Sigmoid colon (tissue), 7 donors: ENCODE measurements around the gene USP53. TPM values are rescaled to one million over a fixed set of nuclear protein-coding genes. Genes with fewer than 3 reads are reported as not detected.

Source experiments
- DNase-seq: peaks from one replicate; pipeline ENCODE4 v3.0.0-alpha.2; 2019
- H3K27ac ChIP-seq, 4 donors: fragments of 200-600 bp; sonication (generic); one replicate each; pipeline ENCODE4 v1.5.1; 2016 to 2019; ENCODE audit warnings: mild to moderate bottlenecking in 1 of 4
- H3K27me3 ChIP-seq, 3 donors: fragments of 200-600 bp; sonication (generic); one replicate each; pipeline ENCODE4 v1.5.1; 2019; ENCODE audit warnings: mild to moderate bottlenecking in 1 of 3
- H3K36me3 ChIP-seq, 4 donors: fragments of 200-600 bp; sonication (generic); one replicate each; pipeline ENCODE4 v1.5.1; 2016 to 2019
- H3K4me1 ChIP-seq, 4 donors: fragments of 200-600 bp; sonication (generic); one replicate each; pipeline ENCODE4 v1.5.1; 2017 to 2019
- H3K4me3 ChIP-seq, 4 donors: fragments of 200-600 bp; sonication (generic); one replicate each; pipeline ENCODE4 v1.5.1; 2017 to 2019; ENCODE audit warnings: mild to moderate bottlenecking in 2 of 4, moderate library complexity in 1 of 4
- H3K9me3 ChIP-seq, 4 donors: fragments of 200-600 bp in 3 of 4; sonication (generic) in 3 of 4; one replicate each; pipeline versions ENCODE4 v1.5.1 to v1.6.1; 2013 to 2019
- EP300 ChIP-seq, 4 donors: sonication (generic); formaldehyde crosslinking; IDR thresholded peaks; one replicate each; pipeline ENCODE4 v1.6.1; 2017; ENCODE audit warnings: antibody characterized with exemption in 4 of 4
- POLR2A ChIP-seq, 2 donors: fragments of 450-650 bp; IDR thresholded peaks; one replicate each; pipeline ENCODE4 v1.6.1; 2016; ENCODE audit warnings: antibody characterized with exemption in 2 of 2, mild to moderate bottlenecking in 2 of 2, moderate library complexity in 2 of 2
- POLR2AphosphoS5 ChIP-seq, 4 donors: sonication (generic); formaldehyde crosslinking; IDR thresholded peaks; one replicate each; pipeline ENCODE4 v1.6.1; 2017; ENCODE audit warnings: antibody characterized with exemption in 4 of 4
- WGBS, 2 donors: extraction: QIAGEN DNeasy Blood & Tissue Kit; methylation state at CpG; one replicate each; pipeline ENCODE4 v1.1.7; 2013; 5-methylcytosine and 5-hydroxymethylcytosine counted together
- intact Hi-C: fragments of 100-400 bp; cut with DNase I; formaldehyde crosslinking; loops from one replicate; pipeline ENCODE4 v1.15.1; 2023
- polyA plus RNA-seq, 3 donors: library from polyadenylated mRNA; stranded (reverse); fragments of 200-250 nt; gene quantifications; one replicate each; pipeline ENCODE4 v1.2.3, GENCODE V29; 2013
- total RNA-seq, 4 donors: library from RNA; depleted of rRNA; stranded (reverse); fragments of >200 nt; gene quantifications; one replicate each; pipeline ENCODE4 v1.1.0, GENCODE V29; 2016
- TF ChIP-seq, protein P1 (sequence below), 4 experiments: fragments of 450-650 bp in 3 of 4; fragments of 200-600 bp in 1 of 4; IDR thresholded peaks; one replicate each; pipeline ENCODE4 v1.5.1; 2016 to 2019; ENCODE audit warnings: antibody characterized with exemption in 4 of 4, mild to moderate bottlenecking in 3 of 4, moderate library complexity in 2 of 4
- donor health status: healthy with polysubstance abuse.
- donor health status: Bipolar disorder and iron deficiency.
- donor health status: healthy.

The USP53 gene
- total and polyA plus RNA-seq, 7 donors, result 22.6 to 64.0 (median 34.7) TPM

DNA sequence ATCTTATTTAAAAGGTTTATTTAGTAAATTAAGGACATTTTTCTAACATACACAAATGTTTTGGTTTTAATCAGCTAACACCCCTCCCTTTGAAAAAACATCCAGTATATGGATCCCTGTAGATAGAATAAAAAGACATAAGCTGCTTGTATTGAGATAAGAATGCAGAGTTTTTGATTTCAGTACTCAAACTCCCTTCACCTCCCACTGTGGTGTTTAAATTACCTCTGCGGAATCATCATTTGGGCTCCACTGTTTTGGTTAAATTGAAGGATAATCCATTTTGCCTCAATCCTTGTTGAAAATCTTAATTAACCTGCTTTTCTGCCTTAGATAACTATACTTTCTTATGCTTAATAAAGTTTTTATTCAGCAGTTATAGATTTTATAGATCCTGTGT, 27.6 kb downstream of the USP53 start:
- WGBS, 2 donors, result 98% methylated on average over 1 of the region's 1 CpG
- no peaks in the 10 kb centered on the region for H3K27me3 ChIP-seq
- H3K36me3 ChIP-seq, result peaks cover 0 to 12% (median 1%) of the 10 kb centered on the region in 4 donors
- no peaks in the 10 kb centered on the region for H3K4me1 ChIP-seq
- no peak overlapping the region for H3K27ac ChIP-seq
- intact Hi-C loops, result no loop called here
- no peak overlapping the region for H3K4me3 ChIP-seq
- no peak for TF ChIP-seq EP300 (IDR thresholded peaks at IDR 0.05)
- TF ChIP-seq POLR2A (IDR thresholded peaks at IDR 0.05), result no peak
- no peak for TF ChIP-seq POLR2AphosphoS5 (IDR thresholded peaks at IDR 0.05)
- TF ChIP-seq, protein P1, sequence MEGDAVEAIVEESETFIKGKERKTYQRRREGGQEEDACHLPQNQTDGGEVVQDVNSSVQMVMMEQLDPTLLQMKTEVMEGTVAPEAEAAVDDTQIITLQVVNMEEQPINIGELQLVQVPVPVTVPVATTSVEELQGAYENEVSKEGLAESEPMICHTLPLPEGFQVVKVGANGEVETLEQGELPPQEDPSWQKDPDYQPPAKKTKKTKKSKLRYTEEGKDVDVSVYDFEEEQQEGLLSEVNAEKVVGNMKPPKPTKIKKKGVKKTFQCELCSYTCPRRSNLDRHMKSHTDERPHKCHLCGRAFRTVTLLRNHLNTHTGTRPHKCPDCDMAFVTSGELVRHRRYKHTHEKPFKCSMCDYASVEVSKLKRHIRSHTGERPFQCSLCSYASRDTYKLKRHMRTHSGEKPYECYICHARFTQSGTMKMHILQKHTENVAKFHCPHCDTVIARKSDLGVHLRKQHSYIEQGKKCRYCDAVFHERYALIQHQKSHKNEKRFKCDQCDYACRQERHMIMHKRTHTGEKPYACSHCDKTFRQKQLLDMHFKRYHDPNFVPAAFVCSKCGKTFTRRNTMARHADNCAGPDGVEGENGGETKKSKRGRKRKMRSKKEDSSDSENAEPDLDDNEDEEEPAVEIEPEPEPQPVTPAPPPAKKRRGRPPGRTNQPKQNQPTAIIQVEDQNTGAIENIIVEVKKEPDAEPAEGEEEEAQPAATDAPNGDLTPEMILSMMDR (IDR thresholded peaks at IDR 0.05), result no peak
- no peaks in the 10 kb centered on the region for H3K9me3 ChIP-seq
- no peak for DNase-seq

DNA sequence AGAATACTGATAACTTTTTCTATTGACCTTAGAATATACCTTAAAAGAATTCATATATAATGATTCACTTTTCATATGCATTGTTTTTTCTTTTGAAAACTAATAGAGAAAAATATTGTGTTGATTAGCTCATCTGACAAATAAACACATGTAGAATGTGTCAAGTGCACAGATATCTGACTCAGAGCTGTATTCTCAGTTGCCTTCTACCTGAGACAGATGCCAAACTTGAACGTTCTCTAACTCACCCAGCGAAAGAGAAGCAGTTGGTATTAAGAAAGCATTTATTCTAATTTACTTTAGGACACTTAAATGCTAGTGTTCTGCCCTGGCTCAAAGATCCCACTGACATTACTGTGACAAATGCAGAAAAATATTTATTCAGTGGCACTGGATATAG, 28.1 kb downstream of the USP53 start:
- TF ChIP-seq POLR2AphosphoS5 (IDR thresholded peaks at IDR 0.05) (no peak), EP300 (IDR thresholded peaks at IDR 0.05) (no peak), POLR2A (IDR thresholded peaks at IDR 0.05) (no peak)
- TF ChIP-seq, protein P1 (IDR thresholded peaks at IDR 0.05), result no peak
- H3K4me3 ChIP-seq, result no peak overlapping the region
- H3K27ac ChIP-seq, result no peak overlapping the region
- H3K4me1 ChIP-seq, result no peaks in the 10 kb centered on the region
- H3K9me3 ChIP-seq, result no peaks in the 10 kb centered on the region
- WGBS, 2 donors, result 80 to 86% methylated on average over 2 of the region's 2 CpGs
- DNase-seq, result no peak
- intact Hi-C loops, result no loop called here
- H3K36me3 ChIP-seq, result peaks cover 0 to 9% (median 1%) of the 10 kb centered on the region in 4 donors
- H3K27me3 ChIP-seq, result no peaks in the 10 kb centered on the region

DNA sequence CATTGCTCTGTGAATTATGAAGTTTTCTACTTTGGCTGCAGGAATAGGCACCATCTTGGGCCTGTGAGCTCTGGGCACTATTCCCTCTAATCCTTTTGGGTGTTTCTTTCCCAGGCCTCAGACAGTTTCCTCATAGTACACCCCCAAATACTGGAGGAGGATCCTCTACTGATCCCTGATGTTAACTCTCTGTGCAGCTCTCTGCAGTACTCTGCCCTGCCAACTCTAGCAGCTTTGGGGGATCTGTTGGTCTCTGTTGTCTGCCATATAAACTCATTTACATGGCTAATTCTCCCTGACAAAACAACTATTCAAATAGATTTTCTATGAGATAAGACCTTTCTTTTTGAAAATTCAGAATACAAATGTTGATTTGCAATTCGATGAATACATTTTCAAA, 29.9 kb downstream of the USP53 start:
- intact Hi-C loops, result no loop called here
- peaks cover 0 to 16% (median 4%) of the 10 kb centered on the region in 4 donors for H3K36me3 ChIP-seq
- no peak overlapping the region for H3K27ac ChIP-seq

DNA sequence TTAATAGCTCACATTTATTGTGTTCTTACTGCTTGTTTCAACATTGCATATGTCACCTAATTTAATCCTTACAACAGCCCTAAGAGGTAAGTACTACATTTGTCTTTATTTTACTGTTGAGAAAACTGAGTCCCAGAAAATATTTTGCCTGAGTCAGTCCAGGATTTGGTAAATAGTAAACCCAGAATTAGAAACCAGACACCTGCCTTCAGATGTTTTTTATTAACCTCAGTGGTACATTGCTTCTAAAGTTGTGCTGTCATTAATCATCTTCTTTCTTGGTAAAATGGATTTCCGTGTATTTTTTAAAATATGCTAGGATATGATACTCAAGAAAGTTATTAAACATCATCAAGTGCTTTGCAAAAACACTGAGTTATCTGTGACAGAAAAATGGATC, 31.4 kb downstream of the USP53 start:
- H3K9me3 ChIP-seq, result no peaks in the 10 kb centered on the region
- intact Hi-C loops, result no loop called here
- WGBS, 2 donors, result 68 to 71% methylated on average over 1 of the region's 1 CpG
- no peaks in the 10 kb centered on the region for H3K4me1 ChIP-seq
- H3K4me3 ChIP-seq, result no peak overlapping the region
- TF ChIP-seq POLR2A (IDR thresholded peaks at IDR 0.05), result no peak
- DNase-seq, result no peak
- no peaks in the 10 kb centered on the region for H3K27me3 ChIP-seq
- H3K36me3 ChIP-seq, result peaks cover 0 to 18% (median 7%) of the 10 kb centered on the region in 4 donors
- H3K27ac ChIP-seq, result no peak overlapping the region

More for the DNA sequence above, 29.9 kb downstream of the USP53 start:
- Histone ChIP-seq H3K9me3 (no peaks in the 10 kb centered on the region), H3K4me1 (no peaks in the 10 kb centered on the region), H3K27me3 (no peaks in the 10 kb centered on the region), H3K4me3 (no peak overlapping the region)
- TF ChIP-seq POLR2AphosphoS5 (IDR thresholded peaks at IDR 0.05), result no peak
- TF ChIP-seq EP300 (IDR thresholded peaks at IDR 0.05), result no peak
- no peak for TF ChIP-seq POLR2A (IDR thresholded peaks at IDR 0.05)
- TF ChIP-seq, protein P1 (IDR thresholded peaks at IDR 0.05), result no peak
- 90 to 93% methylated on average over 1 of the region's 1 CpG for WGBS, 2 donors
- no peak for DNase-seq

DNA sequence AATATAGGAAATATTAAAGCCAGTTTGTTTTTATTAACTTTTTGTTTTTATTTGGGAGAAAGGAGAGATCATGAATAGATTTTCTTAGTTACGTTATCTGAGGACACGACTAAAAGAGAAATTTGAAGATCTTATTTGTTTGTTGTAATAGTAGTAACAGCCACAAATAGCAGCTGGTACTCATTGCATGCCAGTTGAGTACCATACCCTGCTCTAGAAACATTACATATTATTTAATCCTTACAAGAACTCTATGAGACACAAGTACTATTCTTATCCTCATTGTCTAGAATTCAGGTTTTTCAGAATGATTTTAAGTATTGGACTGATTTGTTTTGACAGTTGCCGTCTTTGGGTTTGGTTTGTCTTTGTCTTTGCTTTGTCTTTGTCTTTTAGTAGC, 31.8 kb downstream of the USP53 start:
- Histone ChIP-seq H3K36me3 (peaks cover 0 to 22% (median 9%) of the 10 kb centered on the region in 4 donors), H3K9me3 (no peaks in the 10 kb centered on the region), H3K27me3 (no peaks in the 10 kb centered on the region), H3K4me1 (no peaks in the 10 kb centered on the region), H3K4me3 (no peak overlapping the region), H3K27ac (no peak overlapping the region)
- WGBS, 2 donors, result 78 to 81% methylated on average over 3 of the region's 3 CpGs
- intact Hi-C loops, result no loop called here
- TF ChIP-seq POLR2A (IDR thresholded peaks at IDR 0.05) (no peak), EP300 (IDR thresholded peaks at IDR 0.05) (no peak), POLR2AphosphoS5 (IDR thresholded peaks at IDR 0.05) (no peak)
- TF ChIP-seq, protein P1 (IDR thresholded peaks at IDR 0.05), result no peak
- no peak for DNase-seq
